ENCODE measurements around the gene MYL12A.

- TF ChIP-seq EGR1 (IDR thresholded peaks at IDR 0.05; ENCODE audit: borderline replicate concordance, low read depth, low read length): no peak
- no peak for TF ChIP-seq TAF1 (IDR thresholded peaks at IDR 0.05; ENCODE audit: low read depth, low read length)
- no peak for TF ChIP-seq CTCF (IDR thresholded peaks at IDR 0.05; ENCODE audit: control extremely low read depth in 1 of 3, insufficient read depth in 1 of 3, low read depth in 1 of 3, low read length in 3 of 3)
- no peak for TF ChIP-seq SRF (IDR thresholded peaks at IDR 0.05; ENCODE audit: low read depth, low read length)
- no peak for TF ChIP-seq FOSL1 (IDR thresholded peaks at IDR 0.05; ENCODE audit: insufficient read depth, low read depth, low read length)
Measured at GRCh38 chr18:3205239-3205638, 42.4 kb upstream of the MYL12A start.
